ENCODE results near the gene AFF3. TPM values are rescaled to one million over a fixed set of nuclear protein-coding genes. Genes with fewer than 3 reads are reported as not detected.

Gene AFF3
- total and polyA plus RNA-seq, 2 of the 8 experiments (the other 6 are each of a cell fraction or from before 2014, with no cell fraction given) = 0.27 to 3.0 TPM

DNA sequence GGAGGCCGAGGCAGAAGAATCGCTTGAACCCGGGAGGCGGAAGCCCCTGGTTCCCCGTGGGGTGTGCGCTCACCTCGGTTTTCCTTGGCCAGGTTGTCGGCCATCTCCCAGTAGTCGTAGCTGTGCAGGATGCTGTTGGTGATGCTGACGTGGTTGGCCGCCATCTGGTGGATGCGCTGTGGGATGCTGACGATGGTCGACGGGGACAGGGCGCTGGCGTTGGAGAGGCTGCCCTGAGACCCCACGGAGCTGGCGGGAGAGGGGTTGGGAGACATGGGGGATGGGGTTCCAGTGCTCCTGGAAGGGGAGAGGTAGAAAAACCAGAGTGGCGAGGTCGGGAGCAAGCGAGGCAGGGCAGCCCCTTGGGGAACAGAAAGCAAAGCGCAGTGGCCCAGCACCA, 588.2 kb downstream of the AFF3 start (continued):
- TF ChIP-seq, protein P1, sequence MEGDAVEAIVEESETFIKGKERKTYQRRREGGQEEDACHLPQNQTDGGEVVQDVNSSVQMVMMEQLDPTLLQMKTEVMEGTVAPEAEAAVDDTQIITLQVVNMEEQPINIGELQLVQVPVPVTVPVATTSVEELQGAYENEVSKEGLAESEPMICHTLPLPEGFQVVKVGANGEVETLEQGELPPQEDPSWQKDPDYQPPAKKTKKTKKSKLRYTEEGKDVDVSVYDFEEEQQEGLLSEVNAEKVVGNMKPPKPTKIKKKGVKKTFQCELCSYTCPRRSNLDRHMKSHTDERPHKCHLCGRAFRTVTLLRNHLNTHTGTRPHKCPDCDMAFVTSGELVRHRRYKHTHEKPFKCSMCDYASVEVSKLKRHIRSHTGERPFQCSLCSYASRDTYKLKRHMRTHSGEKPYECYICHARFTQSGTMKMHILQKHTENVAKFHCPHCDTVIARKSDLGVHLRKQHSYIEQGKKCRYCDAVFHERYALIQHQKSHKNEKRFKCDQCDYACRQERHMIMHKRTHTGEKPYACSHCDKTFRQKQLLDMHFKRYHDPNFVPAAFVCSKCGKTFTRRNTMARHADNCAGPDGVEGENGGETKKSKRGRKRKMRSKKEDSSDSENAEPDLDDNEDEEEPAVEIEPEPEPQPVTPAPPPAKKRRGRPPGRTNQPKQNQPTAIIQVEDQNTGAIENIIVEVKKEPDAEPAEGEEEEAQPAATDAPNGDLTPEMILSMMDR (IDR thresholded peaks at IDR 0.05; ENCODE audit: control extremely low read depth in 1 of 3, insufficient read depth in 1 of 3, low read depth in 1 of 3, low read length in 3 of 3) = peak; percentile 56 to 86 (median 73)
- TF ChIP-seq TBP (IDR thresholded peaks at IDR 0.05; ENCODE audit: low read depth, low read length) = peak; percentile 30; the same call in 1 of the 2 replicates
- no peak for TF ChIP-seq FOSL1 (IDR thresholded peaks at IDR 0.05; ENCODE audit: insufficient read depth, low read depth, low read length)
- TF ChIP-seq CREB1 (IDR thresholded peaks at IDR 0.05) = peak; percentile 86
- no peak for TF ChIP-seq GTF2F1 (IDR thresholded peaks at IDR 0.05; ENCODE audit: borderline replicate concordance, low read depth, low read length)
- peak; percentile 61 to 75 for TF ChIP-seq RAD21 (IDR thresholded peaks at IDR 0.05 in 1 of 2, conservative IDR thresholded peaks at IDR 0.05 in 1 of 2; ENCODE audit: low read depth in 2 of 2, low read length in 2 of 2)
- TF ChIP-seq, protein P2, sequence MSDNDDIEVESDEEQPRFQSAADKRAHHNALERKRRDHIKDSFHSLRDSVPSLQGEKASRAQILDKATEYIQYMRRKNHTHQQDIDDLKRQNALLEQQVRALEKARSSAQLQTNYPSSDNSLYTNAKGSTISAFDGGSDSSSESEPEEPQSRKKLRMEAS (IDR thresholded peaks at IDR 0.05) = 0 out of 2 replicates have a peak, but pooled peaks have one; percentile 36
